Measurements from ENCODE around the gene FAM47B. TPM values are rescaled to one million over a fixed set of nuclear protein-coding genes. Genes with fewer than 3 reads are reported as not detected.

FAM47B gene
- total RNA-seq, result not detected
- polyA plus RNA-seq, result not detected
- long read RNA-seq, donor 1, result 0 reads
- long read RNA-seq, donor 2, result 0 reads
- long read RNA-seq, donor 3, result 0 reads
- long read RNA-seq, donor 4, result 0 reads
- long read RNA-seq, donor 5, result 0 reads
- long read RNA-seq, donor 6, result 0 reads
- long read RNA-seq, donor 7, result 0 reads
- long read RNA-seq, donor 8, result 0 reads
- long read RNA-seq, donor 9, result 0 reads
- long read RNA-seq, donor 10, result 0 reads

GRCh38 chrX:34942496-34942895 is at the start of gene FAM47B:
FAM47B (plus strand) TSS chrX:34942796; CDS start chrX:34942832, 36 bp downstream.
- Histone ChIP-seq H3K27ac (ENCODE audit: low read depth in 1 of 2, low read length in 1 of 2) (no peak within 1 kb of the TSS), H3K27me3 (ENCODE audit: control insufficient read depth in 2 of 2, insufficient read depth in 1 of 2, low read length in 1 of 2) (no peaks in the 10 kb centered on the region), H3K4me1 (ENCODE audit: control insufficient read depth in 2 of 2, insufficient read depth in 2 of 2, low read length in 2 of 2) (no peaks in the 10 kb centered on the region), H3K36me3 (ENCODE audit: control insufficient read depth in 2 of 2, insufficient read depth in 2 of 2, low read length in 1 of 2) (no peaks in the 10 kb centered on the region), H3K4me3 (ENCODE audit: low read length in 2 of 2) (no peak within 1 kb of the TSS), H3K9me3 (ENCODE audit: control insufficient read depth in 2 of 2, insufficient read depth in 1 of 2, low read length in 1 of 2) (peaks cover 0 to 10% of the 10 kb centered on the region in 2 donors)
- 96% methylated on average over 11 of the region's 11 CpGs for WGBS
- no peak for DNase-seq (ENCODE audit: low read depth in 6 of 9, low spot score in 9 of 9)

DNA sequence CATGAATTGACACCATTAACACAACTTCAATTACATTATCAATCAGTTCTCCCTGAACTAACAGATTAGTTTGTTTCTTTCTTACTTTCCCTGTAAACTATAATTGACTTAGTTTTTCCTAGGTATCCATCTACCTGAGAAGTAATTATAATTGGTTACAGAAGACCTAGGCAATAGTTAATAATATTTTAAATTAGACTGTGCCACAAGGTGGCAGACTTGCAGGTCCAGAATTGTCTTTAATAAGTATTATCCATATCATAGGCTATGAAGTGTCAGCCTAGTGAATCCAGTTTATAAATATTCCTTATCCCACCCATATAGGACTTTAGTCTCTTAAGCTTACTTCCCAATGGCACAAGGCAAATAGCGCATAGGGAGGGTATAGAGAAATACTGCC is 48.9 kb upstream of the FAM47B start:
- no peak for DNase-seq (ENCODE audit: low read depth in 6 of 9, low spot score in 9 of 9)
- Histone ChIP-seq H3K4me3 (ENCODE audit: low read length in 2 of 2) (no peak overlapping the region), H3K4me1 (ENCODE audit: control insufficient read depth in 2 of 2, insufficient read depth in 2 of 2, low read length in 2 of 2) (no peaks in the 10 kb centered on the region), H3K27me3 (ENCODE audit: control insufficient read depth in 2 of 2, insufficient read depth in 1 of 2, low read length in 1 of 2) (no peaks in the 10 kb centered on the region), H3K36me3 (ENCODE audit: control insufficient read depth in 2 of 2, insufficient read depth in 2 of 2, low read length in 1 of 2) (no peaks in the 10 kb centered on the region), H3K27ac (ENCODE audit: low read depth in 1 of 2, low read length in 1 of 2) (no peak overlapping the region), H3K9me3 (ENCODE audit: control insufficient read depth in 2 of 2, insufficient read depth in 1 of 2, low read length in 1 of 2) (no peaks in the 10 kb centered on the region)
- WGBS, result 90% methylated on average over 1 of the region's 1 CpG

DNA sequence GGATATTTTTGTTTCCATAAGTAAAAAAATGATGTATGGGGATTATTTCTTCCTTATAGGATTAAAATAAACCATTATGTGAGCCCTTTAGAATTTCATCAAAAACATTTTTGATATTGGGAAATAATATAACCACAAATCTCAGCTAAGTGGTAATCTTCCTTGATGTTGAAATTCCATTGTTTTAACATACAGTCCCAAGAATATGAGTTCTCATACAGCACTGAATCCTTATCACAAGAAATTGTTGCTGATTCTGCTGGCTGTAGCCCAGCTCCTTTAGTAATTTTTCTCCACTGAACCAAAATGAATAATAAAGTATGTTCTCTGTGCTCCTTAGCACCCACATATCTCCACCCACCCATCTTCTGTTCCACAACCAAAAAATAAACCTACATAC is 41.9 kb upstream of the FAM47B start:
- Histone ChIP-seq H3K27me3 (ENCODE audit: control insufficient read depth in 2 of 2, insufficient read depth in 1 of 2, low read length in 1 of 2) (no peaks in the 10 kb centered on the region), H3K4me1 (ENCODE audit: control insufficient read depth in 2 of 2, insufficient read depth in 2 of 2, low read length in 2 of 2) (no peaks in the 10 kb centered on the region), H3K27ac (ENCODE audit: low read depth in 1 of 2, low read length in 1 of 2) (no peak overlapping the region), H3K4me3 (ENCODE audit: low read length in 2 of 2) (no peak overlapping the region), H3K36me3 (ENCODE audit: control insufficient read depth in 2 of 2, insufficient read depth in 2 of 2, low read length in 1 of 2) (no peaks in the 10 kb centered on the region), H3K9me3 (ENCODE audit: control insufficient read depth in 2 of 2, insufficient read depth in 1 of 2, low read length in 1 of 2) (no peaks in the 10 kb centered on the region)
- no peak for DNase-seq (ENCODE audit: low read depth in 6 of 9, low spot score in 9 of 9)

DNA sequence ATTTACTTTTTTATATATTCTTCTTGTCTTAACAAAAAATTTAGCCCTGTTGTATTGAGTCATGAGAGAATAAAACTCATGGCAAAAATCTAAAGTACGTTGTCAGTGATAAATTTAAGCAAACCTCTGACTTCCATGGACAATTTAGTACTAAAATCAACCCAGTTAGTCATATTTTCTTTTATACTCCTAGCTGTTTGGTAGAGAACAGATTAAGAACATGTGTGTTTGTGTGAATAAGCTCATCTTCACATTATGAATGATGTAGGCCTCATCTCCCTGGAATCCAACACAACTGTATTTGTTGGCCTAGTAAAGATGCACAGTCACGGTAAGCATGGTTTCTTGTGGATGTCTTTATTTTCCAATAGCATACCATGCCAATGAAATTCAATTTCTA is 40.8 kb upstream of the FAM47B start:
- H3K9me3 ChIP-seq (ENCODE audit: control insufficient read depth in 2 of 2, insufficient read depth in 1 of 2, low read length in 1 of 2), result no peaks in the 10 kb centered on the region
- H3K27ac ChIP-seq (ENCODE audit: low read depth in 1 of 2, low read length in 1 of 2), result no peak overlapping the region
- DNase-seq (ENCODE audit: low read depth in 6 of 9, low spot score in 9 of 9), result no peak
- H3K27me3 ChIP-seq (ENCODE audit: control insufficient read depth in 2 of 2, insufficient read depth in 1 of 2, low read length in 1 of 2), result no peaks in the 10 kb centered on the region
- 84% methylated on average over 2 of the region's 2 CpGs for WGBS
- no peaks in the 10 kb centered on the region for H3K36me3 ChIP-seq (ENCODE audit: control insufficient read depth in 2 of 2, insufficient read depth in 2 of 2, low read length in 1 of 2)
- no peaks in the 10 kb centered on the region for H3K4me1 ChIP-seq (ENCODE audit: control insufficient read depth in 2 of 2, insufficient read depth in 2 of 2, low read length in 2 of 2)
- H3K4me3 ChIP-seq (ENCODE audit: low read length in 2 of 2), result no peak overlapping the region

GRCh38 chrX:34903316-34903715 is 39.3 kb upstream of the FAM47B start:
- Histone ChIP-seq H3K4me3 (ENCODE audit: low read length in 2 of 2) (no peak overlapping the region), H3K4me1 (ENCODE audit: control insufficient read depth in 2 of 2, insufficient read depth in 2 of 2, low read length in 2 of 2) (no peaks in the 10 kb centered on the region), H3K27me3 (ENCODE audit: control insufficient read depth in 2 of 2, insufficient read depth in 1 of 2, low read length in 1 of 2) (no peaks in the 10 kb centered on the region), H3K36me3 (ENCODE audit: control insufficient read depth in 2 of 2, insufficient read depth in 2 of 2, low read length in 1 of 2) (no peaks in the 10 kb centered on the region), H3K9me3 (ENCODE audit: control insufficient read depth in 2 of 2, insufficient read depth in 1 of 2, low read length in 1 of 2) (no peaks in the 10 kb centered on the region), H3K27ac (ENCODE audit: low read depth in 1 of 2, low read length in 1 of 2) (no peak overlapping the region)
- WGBS, result 95% methylated on average over 2 of the region's 2 CpGs
- DNase-seq (ENCODE audit: low read depth in 6 of 9, low spot score in 9 of 9), result no peak

DNA sequence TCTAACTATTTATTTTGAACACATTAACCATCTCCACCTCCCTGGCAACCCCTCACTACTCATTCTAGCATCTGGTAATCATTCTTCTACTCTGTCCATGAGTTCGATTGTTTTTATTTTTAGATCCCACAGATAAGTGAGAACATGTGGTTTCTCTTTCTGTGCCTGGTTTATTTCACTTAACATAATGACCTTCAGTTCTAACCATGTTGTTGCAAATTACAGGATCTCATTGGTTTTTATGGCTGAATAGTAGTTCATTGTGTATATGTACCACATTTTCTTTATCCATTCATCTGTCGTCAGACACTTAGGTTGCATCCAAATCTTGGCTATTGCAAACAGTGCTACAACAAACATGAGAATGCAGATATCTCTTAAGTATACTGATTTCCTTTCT is 33.4 kb upstream of the FAM47B start:
- Histone ChIP-seq H3K27me3 (ENCODE audit: control insufficient read depth in 2 of 2, insufficient read depth in 1 of 2, low read length in 1 of 2) (no peaks in the 10 kb centered on the region), H3K4me3 (ENCODE audit: low read length in 2 of 2) (no peak overlapping the region), H3K4me1 (ENCODE audit: control insufficient read depth in 2 of 2, insufficient read depth in 2 of 2, low read length in 2 of 2) (no peaks in the 10 kb centered on the region), H3K27ac (ENCODE audit: low read depth in 1 of 2, low read length in 1 of 2) (no peak overlapping the region), H3K9me3 (ENCODE audit: control insufficient read depth in 2 of 2, insufficient read depth in 1 of 2, low read length in 1 of 2) (no peaks in the 10 kb centered on the region), H3K36me3 (ENCODE audit: control insufficient read depth in 2 of 2, insufficient read depth in 2 of 2, low read length in 1 of 2) (no peaks in the 10 kb centered on the region)
- no peak for DNase-seq (ENCODE audit: low read depth in 6 of 9, low spot score in 9 of 9)
- 87% methylated on average over 2 of the region's 2 CpGs for WGBS

DNA sequence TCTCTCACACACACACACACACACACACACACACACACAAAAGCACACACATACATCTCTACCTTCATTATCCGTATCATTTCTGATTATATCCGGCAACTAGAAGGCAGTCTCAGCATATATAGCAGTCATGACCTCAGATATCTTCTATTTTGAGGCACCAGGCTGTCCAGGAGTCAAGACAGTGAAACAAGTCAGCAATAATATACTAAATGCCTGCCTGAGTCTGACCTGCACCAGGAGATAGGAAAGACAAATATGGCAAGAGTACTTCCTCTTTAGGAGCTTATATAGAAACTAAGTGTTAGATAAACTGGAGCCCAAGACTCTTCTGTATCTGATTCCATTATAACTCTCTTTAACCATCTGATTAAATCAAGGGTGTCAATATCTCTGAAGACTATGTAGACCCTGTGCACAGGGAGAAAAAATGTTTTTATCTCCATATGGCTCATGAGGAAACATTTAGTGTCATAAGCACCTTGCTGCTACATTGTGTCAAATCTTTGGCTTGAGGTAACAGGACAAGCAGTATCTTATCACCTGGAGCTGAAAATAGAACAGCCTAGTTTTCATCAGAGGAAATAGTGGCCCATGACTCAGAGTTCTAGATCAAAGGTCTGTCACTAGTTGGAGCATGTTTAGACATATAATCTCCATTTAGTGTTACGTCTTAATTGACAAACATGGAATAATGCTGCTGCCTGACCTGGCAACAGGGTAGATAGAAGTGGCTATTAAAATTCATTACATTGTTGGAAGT is 27.0 kb upstream of the FAM47B start:
- no peaks in the 10 kb centered on the region for H3K36me3 ChIP-seq (ENCODE audit: control insufficient read depth in 2 of 2, insufficient read depth in 2 of 2, low read length in 1 of 2)
- 92% methylated on average over 3 of the region's 3 CpGs for WGBS
- H3K4me1 ChIP-seq (ENCODE audit: control insufficient read depth in 2 of 2, insufficient read depth in 2 of 2, low read length in 2 of 2), result no peaks in the 10 kb centered on the region
- H3K27ac ChIP-seq (ENCODE audit: low read depth in 1 of 2, low read length in 1 of 2), result no peak overlapping the region
- H3K9me3 ChIP-seq (ENCODE audit: control insufficient read depth in 2 of 2, insufficient read depth in 1 of 2, low read length in 1 of 2), result no peaks in the 10 kb centered on the region
- no peak overlapping the region for H3K4me3 ChIP-seq (ENCODE audit: low read length in 2 of 2)
- DNase-seq (ENCODE audit: low read depth in 6 of 9, low spot score in 9 of 9), result no peak
- no peaks in the 10 kb centered on the region for H3K27me3 ChIP-seq (ENCODE audit: control insufficient read depth in 2 of 2, insufficient read depth in 1 of 2, low read length in 1 of 2)

GRCh38 chrX:34917146-34917545 is 25.4 kb upstream of the FAM47B start:
- Histone ChIP-seq H3K27ac (ENCODE audit: low read depth in 1 of 2, low read length in 1 of 2) (no peak overlapping the region), H3K36me3 (ENCODE audit: control insufficient read depth in 2 of 2, insufficient read depth in 2 of 2, low read length in 1 of 2) (no peaks in the 10 kb centered on the region), H3K9me3 (ENCODE audit: control insufficient read depth in 2 of 2, insufficient read depth in 1 of 2, low read length in 1 of 2) (no peaks in the 10 kb centered on the region), H3K4me1 (ENCODE audit: control insufficient read depth in 2 of 2, insufficient read depth in 2 of 2, low read length in 2 of 2) (no peaks in the 10 kb centered on the region), H3K27me3 (ENCODE audit: control insufficient read depth in 2 of 2, insufficient read depth in 1 of 2, low read length in 1 of 2) (no peaks in the 10 kb centered on the region), H3K4me3 (ENCODE audit: low read length in 2 of 2) (no peak overlapping the region)
- no peak for DNase-seq (ENCODE audit: low read depth in 6 of 9, low spot score in 9 of 9)
- 84% methylated on average over 1 of the region's 1 CpG for WGBS

- Histone ChIP-seq H3K27ac (ENCODE audit: low read depth in 1 of 2, low read length in 1 of 2) (no peak overlapping the region), H3K9me3 (ENCODE audit: control insufficient read depth in 2 of 2, insufficient read depth in 1 of 2, low read length in 1 of 2) (no peaks in the 10 kb centered on the region), H3K4me3 (ENCODE audit: low read length in 2 of 2) (no peak overlapping the region), H3K27me3 (ENCODE audit: control insufficient read depth in 2 of 2, insufficient read depth in 1 of 2, low read length in 1 of 2) (no peaks in the 10 kb centered on the region), H3K36me3 (ENCODE audit: control insufficient read depth in 2 of 2, insufficient read depth in 2 of 2, low read length in 1 of 2) (no peaks in the 10 kb centered on the region), H3K4me1 (ENCODE audit: control insufficient read depth in 2 of 2, insufficient read depth in 2 of 2, low read length in 2 of 2) (no peaks in the 10 kb centered on the region)
- 80% methylated on average over 5 of the region's 5 CpGs for WGBS
- no peak for DNase-seq (ENCODE audit: low read depth in 6 of 9, low spot score in 9 of 9)
Measured at GRCh38 chrX:34918091-34918736, 24.4 kb upstream of the FAM47B start.

All from thymus (tissue), 14 donors.